ENCODE results near the gene CYP46A1.

GRCh38 chr14:99698642-99699041 lies 14.5 kb downstream of the CYP46A1 start:
- no peak for TF ChIP-seq CTCF (IDR thresholded peaks at IDR 0.05 in 4 of 5, conservative IDR thresholded peaks at IDR 0.05 in 1 of 5)
- no peak for TF ChIP-seq POLR2A (IDR thresholded peaks at IDR 0.05)
